DND-41 (cell line): ENCODE results near the gene GORASP2.

Experiments used
- ATAC-seq: fragments of 200-7000 bp; cut with Tn5 transposase; 3 replicates; pipeline ENCODE4 v1.9.1; 2021; ENCODE audit warnings: low read depth; ENCODE audit not compliant: insufficient read depth
- DNase-seq: peaks from one replicate; pipeline ENCODE4 v3.0.0-alpha.2; 2020
- H2AFZ ChIP-seq: 2 replicates; pipeline ENCODE4 v1.6.0; 2012; ENCODE audit warnings: low read depth, low read length
- H3K27ac ChIP-seq: 2 replicates; pipeline ENCODE4 v1.5.1; 2012; ENCODE audit warnings: low read length, inconsistent platforms
- H3K27me3 ChIP-seq: fragments of 200-600 bp; sonication (generic); 2 replicates; pipeline ENCODE4 v1.6.0; 2012; ENCODE audit warnings: low read length, mild to moderate bottlenecking, inconsistent platforms; ENCODE audit not compliant: insufficient read depth, poor library complexity
- H3K36me3 ChIP-seq: 2 replicates; pipeline ENCODE4 v1.5.1; 2012; ENCODE audit warnings: low read length, inconsistent platforms; ENCODE audit not compliant: insufficient read depth
- H3K4me1 ChIP-seq: 2 replicates; pipeline ENCODE4 v1.5.1; 2012; ENCODE audit warnings: mild to moderate bottlenecking, low read length; ENCODE audit not compliant: insufficient read depth
- H3K4me2 ChIP-seq: 2 replicates; pipeline ENCODE4 v1.6.0; 2012; ENCODE audit warnings: mild to moderate bottlenecking, moderate library complexity, low read length, inconsistent platforms; ENCODE audit not compliant: insufficient read depth
- H3K4me3 ChIP-seq, 2 experiments: fragments of 200-600 bp in 1 of 2; shearing (Covaris generic) in 1 of 2; 2 replicates each; pipeline ENCODE4 v1.5.1; 2012 to 2016; ENCODE audit warnings: inconsistent platforms in 2 of 2, low read length in 2 of 2, mild to moderate bottlenecking in 2 of 2, low read depth in 1 of 2, moderate library complexity in 1 of 2
- H3K79me2 ChIP-seq: 2 replicates; pipeline ENCODE4 v1.6.0; 2012; ENCODE audit warnings: low read length, inconsistent platforms; ENCODE audit not compliant: insufficient read depth
- H3K9ac ChIP-seq: 2 replicates; pipeline ENCODE4 v1.6.0; 2012; ENCODE audit warnings: low read depth, mild to moderate bottlenecking, inconsistent platforms, low read length, moderate library complexity
- H3K9me3 ChIP-seq: 2 replicates; pipeline ENCODE4 v1.5.1; 2012; ENCODE audit warnings: low read length, moderate library complexity, mild to moderate bottlenecking, inconsistent platforms; ENCODE audit not compliant: insufficient read depth, severe bottlenecking
- H4K20me1 ChIP-seq: 2 replicates; pipeline ENCODE4 v1.6.0; 2012; ENCODE audit warnings: low read length; ENCODE audit not compliant: insufficient read depth
- EZH2 ChIP-seq: IDR thresholded peaks from 3 replicates; pipeline ENCODE4 v1.6.1; 2012; ENCODE audit warnings: borderline replicate concordance, low read depth, mild to moderate bottlenecking, moderate library complexity, low read length, inconsistent platforms; ENCODE audit not compliant: severe bottlenecking
- TF ChIP-seq, protein P1 (sequence below): IDR thresholded peaks from 2 replicates; pipeline ENCODE4 v1.5.1; 2012; ENCODE audit warnings: borderline replicate concordance, low read length, moderate library complexity, mild to moderate bottlenecking; ENCODE audit not compliant: poor library complexity, severe bottlenecking; ENCODE audit errors: extremely low read depth

Gene GORASP2

DNA sequence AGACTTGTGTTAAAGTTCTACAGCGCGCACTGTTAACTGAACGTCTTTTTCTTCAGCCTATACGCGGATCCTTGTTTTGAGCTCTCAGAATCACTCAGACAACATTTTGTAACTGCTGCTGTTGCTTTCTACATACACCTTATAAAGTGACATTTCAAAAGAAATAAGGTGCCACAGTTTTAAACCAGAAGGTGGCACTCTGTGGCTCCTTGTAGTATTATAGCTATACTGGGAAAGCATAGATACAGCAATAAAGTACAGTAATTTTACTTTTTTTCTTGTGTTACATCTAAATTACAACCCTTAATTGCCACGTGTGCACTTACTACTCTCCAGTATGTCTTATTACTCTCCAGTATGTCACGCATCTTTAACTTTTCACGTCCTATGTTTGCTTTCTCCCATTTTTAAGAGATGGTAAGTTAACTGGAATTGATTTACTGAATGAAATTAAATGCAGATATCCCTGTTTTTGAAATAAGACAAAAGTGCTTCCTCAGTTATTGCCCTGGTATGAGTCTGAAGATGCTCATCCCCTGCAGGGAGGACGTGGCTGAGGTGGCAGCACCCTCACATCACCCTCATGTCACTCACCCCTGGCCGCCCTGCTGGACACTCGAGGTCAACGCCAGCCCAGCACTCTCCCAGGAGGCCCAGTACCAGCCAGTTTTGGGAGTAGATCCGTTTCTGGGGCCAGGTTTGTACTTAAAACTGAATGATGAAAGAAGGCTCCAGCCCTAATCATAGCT, 37.8 kb downstream of the GORASP2 start:
- H3K79me2 ChIP-seq: no peaks in the 10 kb centered on the region
- H4K20me1 ChIP-seq: no peaks in the 10 kb centered on the region
- H3K4me1 ChIP-seq: no peaks in the 10 kb centered on the region
- H3K4me2 ChIP-seq: no peak overlapping the region
- no peak overlapping the region for H3K9ac ChIP-seq
- DNase-seq (no peak), ATAC-seq (peak; percentile 29; the same call in 1 of the 3 replicates)
- no peaks in the 10 kb centered on the region for H3K27me3 ChIP-seq
- H3K27ac ChIP-seq: no peak overlapping the region
- H3K9me3 ChIP-seq: no peaks in the 10 kb centered on the region
- no peak for TF ChIP-seq EZH2
- TF ChIP-seq, protein P1, sequence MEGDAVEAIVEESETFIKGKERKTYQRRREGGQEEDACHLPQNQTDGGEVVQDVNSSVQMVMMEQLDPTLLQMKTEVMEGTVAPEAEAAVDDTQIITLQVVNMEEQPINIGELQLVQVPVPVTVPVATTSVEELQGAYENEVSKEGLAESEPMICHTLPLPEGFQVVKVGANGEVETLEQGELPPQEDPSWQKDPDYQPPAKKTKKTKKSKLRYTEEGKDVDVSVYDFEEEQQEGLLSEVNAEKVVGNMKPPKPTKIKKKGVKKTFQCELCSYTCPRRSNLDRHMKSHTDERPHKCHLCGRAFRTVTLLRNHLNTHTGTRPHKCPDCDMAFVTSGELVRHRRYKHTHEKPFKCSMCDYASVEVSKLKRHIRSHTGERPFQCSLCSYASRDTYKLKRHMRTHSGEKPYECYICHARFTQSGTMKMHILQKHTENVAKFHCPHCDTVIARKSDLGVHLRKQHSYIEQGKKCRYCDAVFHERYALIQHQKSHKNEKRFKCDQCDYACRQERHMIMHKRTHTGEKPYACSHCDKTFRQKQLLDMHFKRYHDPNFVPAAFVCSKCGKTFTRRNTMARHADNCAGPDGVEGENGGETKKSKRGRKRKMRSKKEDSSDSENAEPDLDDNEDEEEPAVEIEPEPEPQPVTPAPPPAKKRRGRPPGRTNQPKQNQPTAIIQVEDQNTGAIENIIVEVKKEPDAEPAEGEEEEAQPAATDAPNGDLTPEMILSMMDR: peak; percentile 38
- no peak overlapping the region for H2AFZ ChIP-seq
- H3K36me3 ChIP-seq: peaks cover 64% of the 10 kb centered on the region
- H3K4me3 ChIP-seq: no peak overlapping the region

DNA sequence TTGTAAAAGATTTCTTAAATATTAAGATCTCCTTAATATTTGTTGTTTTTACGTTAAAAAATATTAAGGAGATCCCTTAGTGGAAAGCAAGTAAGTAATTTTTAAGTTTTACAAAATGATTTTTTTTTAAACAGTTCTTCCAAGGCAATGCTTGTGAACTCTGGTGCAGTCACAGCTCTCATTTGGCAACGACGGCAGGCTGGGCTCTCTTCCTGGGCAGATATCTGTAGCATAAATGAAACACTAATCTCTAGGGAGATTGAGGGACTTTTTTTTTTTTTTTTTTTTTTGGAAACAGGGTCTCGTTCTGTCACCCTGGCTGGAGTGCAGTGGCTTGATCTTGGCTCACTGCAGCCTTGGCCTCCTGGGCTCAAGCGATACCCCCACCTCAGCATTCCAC, 38.5 kb downstream of the GORASP2 start:
- no peak for TF ChIP-seq EZH2
- TF ChIP-seq, protein P1: no peak
- Histone ChIP-seq H3K4me3 (no peak overlapping the region), H3K4me2 (no peak overlapping the region), H3K27ac (no peak overlapping the region), H3K9me3 (no peaks in the 10 kb centered on the region), H4K20me1 (no peaks in the 10 kb centered on the region), H3K79me2 (no peaks in the 10 kb centered on the region), H3K27me3 (no peaks in the 10 kb centered on the region), H3K36me3 (peaks cover 56% of the 10 kb centered on the region), H2AFZ (no peak overlapping the region), H3K4me1 (no peaks in the 10 kb centered on the region), H3K9ac (no peak overlapping the region)
- ATAC-seq: no peak
- DNase-seq: no peak

DNA sequence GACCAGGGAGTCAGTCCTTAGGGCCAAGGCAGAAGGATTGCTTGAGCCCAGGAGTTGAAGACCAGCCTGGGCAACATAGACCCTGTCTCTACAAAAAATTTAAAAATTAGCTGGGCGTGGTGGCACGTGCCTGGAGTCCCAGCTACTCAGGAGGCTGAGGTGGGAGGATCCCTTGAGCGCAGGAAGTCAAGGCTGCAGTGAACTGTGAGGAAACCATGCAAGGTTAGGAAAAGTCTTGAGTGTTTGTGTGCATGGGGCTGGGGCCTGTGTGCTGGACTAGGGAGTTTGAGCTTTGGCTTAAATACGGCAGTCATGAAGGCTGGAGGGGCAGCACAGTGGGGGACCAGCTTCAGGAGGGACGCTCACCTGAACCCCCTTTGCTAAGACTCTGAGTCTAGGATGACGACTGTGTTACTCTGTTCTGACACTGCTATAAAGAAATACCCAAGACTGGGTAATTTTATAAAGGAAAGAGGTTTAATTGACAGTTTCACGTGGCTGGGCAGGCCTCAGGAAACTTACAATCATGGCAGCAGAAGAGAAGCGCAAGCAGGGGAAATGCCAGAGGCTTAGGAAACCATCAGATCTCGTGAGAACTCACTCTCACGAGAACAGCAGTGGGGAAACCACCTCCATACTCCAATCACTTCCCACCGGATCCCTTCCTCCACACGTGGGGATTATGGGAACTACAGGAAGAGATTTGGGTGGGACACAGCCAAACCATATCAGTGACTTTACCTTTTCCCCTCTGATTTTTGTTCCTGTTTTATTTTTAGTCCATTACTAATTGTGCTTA, 39.4 kb downstream of the GORASP2 start:
- Histone ChIP-seq H3K4me2 (no peak overlapping the region), H3K36me3 (peaks cover 49% of the 10 kb centered on the region), H3K79me2 (no peaks in the 10 kb centered on the region), H3K27me3 (no peaks in the 10 kb centered on the region), H4K20me1 (no peaks in the 10 kb centered on the region), H3K4me3 (no peak overlapping the region), H2AFZ (no peak overlapping the region), H3K27ac (no peak overlapping the region), H3K4me1 (peaks cover 8% of the 10 kb centered on the region), H3K9ac (no peak overlapping the region), H3K9me3 (no peaks in the 10 kb centered on the region)
- ATAC-seq: no peak
- no peak for TF ChIP-seq EZH2
- TF ChIP-seq, protein P1: no peak
- DNase-seq: no peak
